NB4 (cell line): ENCODE measurements around the gene GRAMD4.

ENCODE experiments used
- TF ChIP-seq, protein P1 (sequence below): IDR thresholded peaks from one replicate; pipeline ENCODE4 v1.5.1; 2012; ENCODE audit warnings: low read depth, low read length
- TF ChIP-seq, protein P2 (sequence below): IDR thresholded peaks from 2 replicates; pipeline ENCODE4 v1.6.1; 2011; ENCODE audit warnings: low read depth, low read length

DNA sequence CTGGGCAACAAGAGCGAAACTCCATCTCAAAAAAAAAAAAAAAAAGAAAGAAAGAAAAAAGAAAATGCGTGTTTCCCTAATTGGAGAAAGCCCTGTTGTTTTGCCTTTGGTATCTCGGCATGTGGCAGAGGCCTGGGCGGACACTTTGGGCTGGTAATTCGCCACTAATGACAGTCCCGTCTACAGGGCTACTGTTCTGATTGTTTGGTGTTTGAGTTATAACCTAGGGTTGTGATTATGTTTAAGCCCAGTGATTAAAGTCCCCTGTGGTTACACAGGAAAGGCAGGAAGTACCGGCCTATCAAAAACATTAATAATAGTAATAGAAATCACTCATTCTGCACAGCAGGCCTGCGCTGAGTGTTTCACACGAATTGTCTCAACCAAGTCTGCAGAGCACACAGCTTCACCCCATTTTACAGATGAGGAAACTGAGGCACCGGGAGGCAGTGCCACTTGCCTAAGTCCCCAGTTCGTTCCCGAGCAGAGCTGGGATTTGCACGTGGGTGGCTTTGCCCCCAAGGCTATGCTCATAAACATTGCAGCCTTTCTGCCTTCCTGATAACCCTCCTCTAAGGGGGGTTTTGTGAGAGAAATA lies 39.1 kb upstream of the GRAMD4 start:
- TF ChIP-seq, protein P1, sequence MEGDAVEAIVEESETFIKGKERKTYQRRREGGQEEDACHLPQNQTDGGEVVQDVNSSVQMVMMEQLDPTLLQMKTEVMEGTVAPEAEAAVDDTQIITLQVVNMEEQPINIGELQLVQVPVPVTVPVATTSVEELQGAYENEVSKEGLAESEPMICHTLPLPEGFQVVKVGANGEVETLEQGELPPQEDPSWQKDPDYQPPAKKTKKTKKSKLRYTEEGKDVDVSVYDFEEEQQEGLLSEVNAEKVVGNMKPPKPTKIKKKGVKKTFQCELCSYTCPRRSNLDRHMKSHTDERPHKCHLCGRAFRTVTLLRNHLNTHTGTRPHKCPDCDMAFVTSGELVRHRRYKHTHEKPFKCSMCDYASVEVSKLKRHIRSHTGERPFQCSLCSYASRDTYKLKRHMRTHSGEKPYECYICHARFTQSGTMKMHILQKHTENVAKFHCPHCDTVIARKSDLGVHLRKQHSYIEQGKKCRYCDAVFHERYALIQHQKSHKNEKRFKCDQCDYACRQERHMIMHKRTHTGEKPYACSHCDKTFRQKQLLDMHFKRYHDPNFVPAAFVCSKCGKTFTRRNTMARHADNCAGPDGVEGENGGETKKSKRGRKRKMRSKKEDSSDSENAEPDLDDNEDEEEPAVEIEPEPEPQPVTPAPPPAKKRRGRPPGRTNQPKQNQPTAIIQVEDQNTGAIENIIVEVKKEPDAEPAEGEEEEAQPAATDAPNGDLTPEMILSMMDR = no peak
- TF ChIP-seq, protein P2, sequence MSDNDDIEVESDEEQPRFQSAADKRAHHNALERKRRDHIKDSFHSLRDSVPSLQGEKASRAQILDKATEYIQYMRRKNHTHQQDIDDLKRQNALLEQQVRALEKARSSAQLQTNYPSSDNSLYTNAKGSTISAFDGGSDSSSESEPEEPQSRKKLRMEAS = no peak
